NCI-H446 (cell line): ENCODE data around the gene CR1.
"Not testable (repeated sequence)": the region's sequence is repeated elsewhere in the genome, so short reads cannot be mapped to it uniquely, and the experiment has no call there.

Experiments used
- DNase-seq, 2 experiments: peaks; one replicate each; lab custom pipeline; 2025; lab: John Stamatoyannopoulos, UW

The CR1 gene

GRCh38 chr1:207644166-207644851 is 148.4 kb downstream of the CR1 start:
- DNase-seq, result no peak

- peak in 1 of 2 experiments; percentile 18 for DNase-seq
Measured at GRCh38 chr1:207644852-207645634, 149.1 kb downstream of the CR1 start, which contains the start of gene CR1L. CR1L (plus strand) TSS chr1:207645133; CDS start chr1:207645234, 101 bp downstream.

- no peak for DNase-seq
Measured at GRCh38 chr1:207645635-207646081, 149.7 kb downstream of the CR1 start.

GRCh38 chr1:207646171-207646570 is 150.2 kb downstream of the CR1 start:
- no peak for DNase-seq

GRCh38 chr1:207646944-207647579 is 151.1 kb downstream of the CR1 start:
- DNase-seq, result no peak

GRCh38 chr1:207647671-207648333 is 151.8 kb downstream of the CR1 start:
- no peak for DNase-seq

- DNase-seq, result no peak
Measured at GRCh38 chr1:207648334-207649209, 152.6 kb downstream of the CR1 start.

DNA sequence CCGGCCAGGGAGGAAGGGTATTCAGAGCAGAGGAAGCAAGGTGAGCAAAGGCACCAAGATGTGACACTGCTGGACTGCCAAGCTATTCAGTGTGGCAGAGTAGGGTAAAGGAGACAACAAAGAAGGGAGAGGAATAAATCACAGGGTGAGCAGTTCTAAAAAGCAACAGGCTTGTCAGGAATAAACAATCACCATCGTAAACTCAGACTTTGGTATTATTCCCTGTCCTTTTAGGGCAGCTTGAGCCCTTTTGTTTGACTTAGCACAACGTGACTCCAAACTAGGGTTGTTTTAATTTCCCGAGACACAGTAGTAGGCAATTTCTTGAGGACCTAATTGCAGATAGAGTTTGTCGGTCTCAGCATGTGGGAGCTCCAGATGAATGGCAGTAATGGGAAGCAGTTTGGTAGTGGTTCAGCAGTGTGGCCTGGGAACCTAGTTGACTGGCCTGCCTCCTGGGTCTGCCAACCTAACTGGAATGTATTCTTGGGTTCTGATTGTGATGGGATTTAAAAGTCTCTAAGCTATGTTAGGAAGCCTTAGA is 153.3 kb downstream of the CR1 start:
- no peak for DNase-seq

DNA sequence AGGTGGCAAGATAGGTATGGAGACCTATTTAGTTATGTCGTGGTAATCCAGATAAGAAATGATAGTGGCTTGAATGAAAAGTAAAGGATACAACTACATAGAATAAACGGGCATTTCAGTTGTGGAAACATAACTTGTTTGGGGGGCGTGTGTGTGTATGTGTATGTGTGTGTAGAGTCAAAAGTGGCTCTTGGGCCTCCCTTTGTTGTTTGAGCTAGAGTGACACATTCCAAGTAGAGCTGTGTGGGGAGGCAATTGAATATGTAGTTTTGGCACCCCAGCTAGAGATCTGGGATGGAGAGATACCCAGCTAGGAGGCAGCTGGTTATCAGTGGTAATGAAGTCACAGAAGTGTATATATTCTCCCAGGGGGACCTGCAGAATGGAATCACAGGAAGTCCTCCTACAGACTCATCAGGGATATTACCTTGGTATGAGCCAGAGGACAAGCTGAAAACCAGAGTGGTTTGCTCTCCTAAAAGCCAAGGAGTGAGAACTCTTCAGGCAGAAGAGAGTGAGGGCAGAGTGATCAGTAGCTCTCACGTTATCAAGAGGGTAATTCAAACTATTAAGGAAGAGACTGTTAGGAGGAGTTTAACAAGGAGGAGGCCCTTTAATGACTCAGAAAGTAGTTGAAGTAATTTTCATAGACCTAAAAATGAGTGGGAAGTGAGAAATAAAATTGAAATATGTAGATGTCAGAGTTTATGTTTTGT is 154.1 kb downstream of the CR1 start:
- no peak for DNase-seq

GRCh38 chr1:207651583-207651982 is 155.6 kb downstream of the CR1 start:
- DNase-seq, result no peak

DNA sequence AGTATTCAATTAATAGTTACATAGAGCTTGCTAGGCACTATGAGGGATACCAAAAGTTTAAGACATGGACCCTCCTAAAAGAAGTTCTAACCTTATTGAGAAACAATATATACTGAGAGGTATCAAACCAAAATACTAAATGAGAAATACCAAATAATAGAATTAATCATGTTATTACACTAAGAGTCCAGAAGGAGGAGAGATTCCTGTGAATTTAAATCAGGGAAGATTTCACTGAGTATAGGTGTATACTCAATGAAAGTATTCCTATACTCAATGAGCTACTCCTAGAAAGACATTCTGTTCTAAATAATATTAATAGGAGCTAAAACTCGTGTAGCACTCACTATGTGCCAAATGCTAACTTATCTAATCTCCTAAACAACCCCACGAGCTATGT is 158.4 kb downstream of the CR1 start:
- DNase-seq, result no peak

DNA sequence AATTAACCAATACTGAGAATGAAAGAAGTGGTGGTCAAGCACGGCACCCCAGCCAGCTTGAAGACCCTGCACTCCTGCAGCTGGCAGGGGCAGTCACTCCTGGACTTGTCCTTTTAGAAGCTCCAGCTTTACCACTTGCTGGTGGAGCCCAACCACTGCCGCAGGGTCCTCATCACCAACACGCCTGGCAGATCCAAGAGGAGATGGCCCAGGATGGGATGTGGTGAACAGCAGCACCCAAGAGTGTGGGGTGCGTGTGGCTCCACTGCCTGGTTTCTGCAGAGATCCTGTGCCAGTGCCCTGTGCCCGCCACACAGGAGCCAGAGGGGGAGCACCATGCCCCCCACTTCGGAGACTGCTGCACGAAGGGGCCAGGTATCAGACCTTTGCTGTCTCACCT is 162.5 kb downstream of the CR1 start:
- DNase-seq, result no peak

DNA sequence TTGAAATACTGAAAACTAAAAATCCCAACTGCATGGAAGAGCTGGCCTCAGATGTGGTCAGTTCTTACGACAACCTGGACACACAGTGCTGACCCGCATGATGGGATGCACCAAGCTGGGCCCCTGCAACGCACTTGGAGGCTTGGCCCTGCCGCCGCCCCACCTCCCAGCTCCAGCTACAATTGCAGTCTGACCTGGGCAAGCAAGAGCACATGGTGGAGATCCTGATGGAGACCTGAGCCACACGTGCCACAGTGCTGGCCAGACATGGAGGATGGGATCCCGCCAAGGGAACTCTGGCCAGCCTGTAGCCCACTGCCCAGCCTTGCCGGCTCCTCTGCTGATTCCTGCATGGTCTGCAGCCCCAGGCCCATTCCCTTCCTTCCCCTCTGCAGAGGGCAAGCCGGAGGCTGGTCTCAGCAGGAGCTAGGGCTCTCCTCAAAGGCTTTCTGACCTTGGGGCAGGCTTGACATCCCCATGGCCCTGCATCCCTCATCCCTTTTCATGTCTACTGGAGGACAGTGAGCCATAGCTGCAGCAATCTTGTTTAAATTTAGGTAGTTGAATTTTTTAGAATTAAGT is 163.0 kb downstream of the CR1 start:
- no peak for DNase-seq

- no peak for DNase-seq
Measured at GRCh38 chr1:207659545-207660153, 163.7 kb downstream of the CR1 start.

GRCh38 chr1:207661420-207661819 is 165.5 kb downstream of the CR1 start:
- not testable (repeated sequence) for DNase-seq

GRCh38 chr1:207666342-207666741 is 170.4 kb downstream of the CR1 start:
- DNase-seq, result no peak

GRCh38 chr1:207669528-207670009 is 173.6 kb downstream of the CR1 start:
- no peak for DNase-seq

DNA sequence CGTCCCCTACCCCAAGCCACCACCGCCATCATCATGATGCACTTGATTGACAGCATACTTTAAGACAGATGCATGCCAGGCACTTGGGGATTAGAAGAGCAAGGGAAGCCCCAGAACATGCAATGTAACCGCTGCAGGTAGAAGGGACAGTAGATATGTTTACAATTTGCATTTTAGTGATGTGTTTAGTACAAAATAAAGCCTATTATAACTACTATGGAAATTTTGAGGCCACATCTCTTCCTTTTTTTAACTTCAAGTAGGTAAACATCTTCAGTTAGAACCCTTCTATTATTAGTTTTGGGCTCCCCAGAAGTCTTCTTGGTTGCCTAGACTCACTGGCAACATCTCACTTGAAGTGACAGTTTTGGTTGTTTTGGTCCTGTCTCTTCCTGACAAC is 174.2 kb downstream of the CR1 start:
- DNase-seq, result no peak

DNA sequence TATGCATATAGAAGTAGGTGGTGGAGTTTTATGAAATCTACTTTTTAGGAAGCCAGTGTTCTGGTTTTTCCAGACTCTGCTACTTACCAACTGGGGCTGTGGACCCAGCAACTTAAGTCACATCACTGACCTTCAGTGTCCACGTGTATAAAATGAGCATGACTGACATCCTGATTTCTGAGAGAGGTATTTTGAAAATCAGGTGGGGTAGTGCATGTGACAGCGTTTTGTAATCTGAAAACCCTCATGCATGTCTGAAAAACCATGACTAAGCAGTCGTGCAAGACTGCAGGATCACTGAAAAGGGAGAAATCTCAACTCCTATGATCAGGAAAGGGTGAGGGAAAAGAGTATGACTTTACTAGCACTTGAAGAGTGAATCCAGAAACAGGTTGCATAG is 175.0 kb downstream of the CR1 start:
- DNase-seq, result no peak
